Dermis lymphatic vessel endothelial cell (primary cell): ENCODE results near the gene HSFX1. TPM values are rescaled to one million over a fixed set of nuclear protein-coding genes. Genes with fewer than 3 reads are reported as not detected.

Experiments
- total RNA-seq: library from RNA; depleted of rRNA; stranded (reverse); fragments of >200 nt; gene quantifications from 2 replicates; pipeline ENCODE4 v1.2.1, GENCODE V29; 2014

HSFX1 gene, protein sequence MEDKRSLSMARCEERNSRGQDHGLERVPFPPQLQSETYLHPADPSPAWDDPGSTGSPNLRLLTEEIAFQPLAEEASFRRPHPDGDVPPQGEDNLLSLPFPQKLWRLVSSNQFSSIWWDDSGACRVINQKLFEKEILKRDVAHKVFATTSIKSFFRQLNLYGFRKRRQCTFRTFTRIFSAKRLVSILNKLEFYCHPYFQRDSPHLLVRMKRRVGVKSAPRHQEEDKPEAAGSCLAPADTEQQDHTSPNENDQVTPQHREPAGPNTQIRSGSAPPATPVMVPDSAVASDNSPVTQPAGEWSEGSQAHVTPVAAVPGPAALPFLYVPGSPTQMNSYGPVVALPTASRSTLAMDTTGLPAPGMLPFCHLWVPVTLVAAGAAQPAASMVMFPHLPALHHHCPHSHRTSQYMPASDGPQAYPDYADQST
- total RNA-seq = 0.43 and 0.69 TPM in 2 replicates

GRCh38 chrX:149773768-149774167, at the start of gene HSFX1:
HSFX1 (plus strand) TSS chrX:149774068; CDS start chrX:149774682, 614 bp downstream.

DNA sequence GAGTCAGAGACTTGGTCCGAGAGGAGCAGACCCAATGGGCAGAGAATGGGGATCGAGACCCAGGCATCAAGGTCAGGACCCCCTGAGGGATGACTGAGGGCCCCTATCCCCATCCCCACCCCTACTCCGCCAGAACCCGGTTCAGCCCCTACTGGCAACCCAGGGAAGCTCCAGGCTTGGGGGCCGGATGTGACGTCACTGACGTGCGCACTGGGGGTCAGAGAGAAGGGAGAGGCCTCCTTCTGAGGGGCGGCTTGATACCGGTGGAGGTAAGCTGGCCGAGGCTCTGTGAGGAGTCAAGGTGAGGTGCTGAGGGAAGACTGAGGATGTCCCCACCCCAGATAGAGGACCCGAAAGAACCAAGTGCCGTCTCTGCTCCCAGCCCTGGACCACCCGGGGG, 7.9 kb downstream of the HSFX1 start, which contains the start of gene MAGEA9:
TSS of gene MAGEA9 (plus strand) at position 204 of the 400 bp plus-strand sequence. CDS start 4,281 bp downstream, outside the sequence.

Other genes starting within 250 kb of the HSFX1 start
- gene EOLA1, start 233.1 kb upstream of the HSFX1 start, total RNA-seq = 11.4 and 12.5 TPM in 2 replicates
- gene HSFX3, start 224.1 kb upstream of the HSFX1 start, total RNA-seq = not detected in 2 replicates
- gene MAGEA9B, start 186.6 kb upstream of the HSFX1 start, total RNA-seq = not detected in 2 replicates
- 0.26 TPM in 1 of 2 replicates, not detected in the other for gene HSFX2, start 178.8 kb upstream of the HSFX1 start, total RNA-seq
- gene TMEM185A, start 142.3 kb upstream of the HSFX1 start, total RNA-seq = 24.8 and 25.7 TPM in 2 replicates
- gene MAGEA11, start 62.0 kb upstream of the HSFX1 start, total RNA-seq = not detected in 2 replicates
- not detected in 2 replicates for gene MAGEA9, start 7.9 kb downstream of the HSFX1 start, total RNA-seq
- not detected in 2 replicates for gene MAGEA8, start 107.1 kb downstream of the HSFX1 start, total RNA-seq
- gene HSFX4, start 155.5 kb downstream of the HSFX1 start, total RNA-seq = not detected in 2 replicates
- gene EOLA2, start 164.4 kb downstream of the HSFX1 start, total RNA-seq = 12.7 and 14.5 TPM in 2 replicates